Measurements from ENCODE around the gene TAF4B. TPM values are rescaled to one million over a fixed set of nuclear protein-coding genes. Genes with fewer than 3 reads are reported as not detected.
A peak's percentile ranks its signal among the peaks of the same experiment; 100 is the strongest.
"Not testable (repeated sequence)": the region's sequence is repeated elsewhere in the genome, so short reads cannot be mapped to it uniquely, and the experiment has no call there.

Gene TAF4B
- total RNA-seq, 1 donor from 2014 or later = 2.8 TPM

GRCh38 chr18:26225915-26226228 is 373 bp upstream of the TAF4B start:
- Histone ChIP-seq H3K4me3 (peak overlapping the region; percentile 95), H3K36me3 (no peaks in the 10 kb centered on the region), H3K4me1 (peaks cover 16% of the 10 kb centered on the region), H3K9me3 (no peaks in the 10 kb centered on the region), H3K27ac (peak overlapping the region; percentile 83), H3K27me3 (ENCODE audit: low read depth) (no peaks in the 10 kb centered on the region)
- intact Hi-C loops (cut with DNase I) = no loop called here
- no peak for DNase-seq
- TF ChIP-seq CTCF (IDR thresholded peaks at IDR 0.05) = no peak
- no peak for ATAC-seq

- peak overlapping the region; percentile 95 for H3K4me3 ChIP-seq
- peak overlapping the region; percentile 83 for H3K27ac ChIP-seq
- no peaks in the 10 kb centered on the region for H3K9me3 ChIP-seq
- H3K27me3 ChIP-seq (ENCODE audit: low read depth) = no peaks in the 10 kb centered on the region
- TF ChIP-seq CTCF (IDR thresholded peaks at IDR 0.05) = no peak
- ATAC-seq = peak in 1 of 2 donors; percentile 7
- peaks cover 16% of the 10 kb centered on the region for H3K4me1 ChIP-seq
- no peaks in the 10 kb centered on the region for H3K36me3 ChIP-seq
- DNase-seq = no peak
- intact Hi-C loops (cut with DNase I) = no loop called here
Measured at GRCh38 chr18:26227051-26227670, 916 bp downstream of the TAF4B start.

- Histone ChIP-seq H3K27me3 (ENCODE audit: low read depth) (no peaks in the 10 kb centered on the region), H3K4me3 (no peak overlapping the region), H3K36me3 (no peaks in the 10 kb centered on the region), H3K9me3 (no peaks in the 10 kb centered on the region), H3K4me1 (peaks cover 16% of the 10 kb centered on the region), H3K27ac (no peak overlapping the region)
- TF ChIP-seq CTCF (IDR thresholded peaks at IDR 0.05) = no peak
- ATAC-seq (no peak), DNase-seq (no peak)
- intact Hi-C loops (cut with DNase I) = no loop called here
Measured at GRCh38 chr18:26228562-26229260, 2.5 kb downstream of the TAF4B start.

GRCh38 chr18:26230497-26230896 is 4.3 kb downstream of the TAF4B start:
- Histone ChIP-seq H3K4me3 (no peak overlapping the region), H3K36me3 (no peaks in the 10 kb centered on the region), H3K27ac (no peak overlapping the region), H3K9me3 (no peaks in the 10 kb centered on the region), H3K4me1 (peaks cover 15% of the 10 kb centered on the region), H3K27me3 (ENCODE audit: low read depth) (no peaks in the 10 kb centered on the region)
- no peak for ATAC-seq
- TF ChIP-seq CTCF (IDR thresholded peaks at IDR 0.05) = no peak
- DNase-seq = no peak
- intact Hi-C loops (cut with DNase I) = no loop called here

- no peaks in the 10 kb centered on the region for H3K4me1 ChIP-seq
- DNase-seq (no peak), ATAC-seq (no peak)
- H3K27me3 ChIP-seq (ENCODE audit: low read depth) = no peaks in the 10 kb centered on the region
- no peaks in the 10 kb centered on the region for H3K9me3 ChIP-seq
- intact Hi-C loops (cut with DNase I) = no loop called here
- no peak overlapping the region for H3K4me3 ChIP-seq
- TF ChIP-seq CTCF (IDR thresholded peaks at IDR 0.05) = no peak
- H3K27ac ChIP-seq = no peak overlapping the region
- no peaks in the 10 kb centered on the region for H3K36me3 ChIP-seq
Measured at GRCh38 chr18:26233208-26233607, 7.0 kb downstream of the TAF4B start.

GRCh38 chr18:26237363-26237762 is 11.1 kb downstream of the TAF4B start:
- ATAC-seq; DNase-seq; H3K27me3 ChIP-seq (ENCODE audit: low read depth); H3K4me3 ChIP-seq; H3K9me3 ChIP-seq; H3K36me3 ChIP-seq; H3K4me1 ChIP-seq; intact Hi-C loops (cut with DNase I); H3K27ac ChIP-seq: not testable (repeated sequence)

GRCh38 chr18:26238718-26239117 is 12.5 kb downstream of the TAF4B start:
- H3K4me3 ChIP-seq; H3K4me1 ChIP-seq; H3K27ac ChIP-seq; ATAC-seq; H3K36me3 ChIP-seq; H3K27me3 ChIP-seq (ENCODE audit: low read depth); DNase-seq; intact Hi-C loops (cut with DNase I); H3K9me3 ChIP-seq: not testable (repeated sequence)

GRCh38 chr18:26242392-26242791 is 16.1 kb downstream of the TAF4B start:
- DNase-seq; H3K27me3 ChIP-seq (ENCODE audit: low read depth); H3K4me3 ChIP-seq; intact Hi-C loops (cut with DNase I); H3K4me1 ChIP-seq; H3K36me3 ChIP-seq; H3K27ac ChIP-seq; ATAC-seq: not testable (repeated sequence)
- peaks cover 11% of the 10 kb centered on the region for H3K9me3 ChIP-seq

GRCh38 chr18:26245434-26245833 is 19.2 kb downstream of the TAF4B start:
- H3K27me3 ChIP-seq (ENCODE audit: low read depth); H3K36me3 ChIP-seq; H3K4me3 ChIP-seq; H3K27ac ChIP-seq; ATAC-seq; intact Hi-C loops (cut with DNase I); H3K4me1 ChIP-seq; DNase-seq: not testable (repeated sequence)
- peaks cover 11% of the 10 kb centered on the region for H3K9me3 ChIP-seq

All from lower lobe of right lung (tissue), 2 donors.